Measurements from ENCODE around the gene PRKCG.
"Not testable (repeated sequence)": the region's sequence is repeated elsewhere in the genome, so short reads cannot be mapped to it uniquely, and the experiment has no call there.

Gene PRKCG

DNA sequence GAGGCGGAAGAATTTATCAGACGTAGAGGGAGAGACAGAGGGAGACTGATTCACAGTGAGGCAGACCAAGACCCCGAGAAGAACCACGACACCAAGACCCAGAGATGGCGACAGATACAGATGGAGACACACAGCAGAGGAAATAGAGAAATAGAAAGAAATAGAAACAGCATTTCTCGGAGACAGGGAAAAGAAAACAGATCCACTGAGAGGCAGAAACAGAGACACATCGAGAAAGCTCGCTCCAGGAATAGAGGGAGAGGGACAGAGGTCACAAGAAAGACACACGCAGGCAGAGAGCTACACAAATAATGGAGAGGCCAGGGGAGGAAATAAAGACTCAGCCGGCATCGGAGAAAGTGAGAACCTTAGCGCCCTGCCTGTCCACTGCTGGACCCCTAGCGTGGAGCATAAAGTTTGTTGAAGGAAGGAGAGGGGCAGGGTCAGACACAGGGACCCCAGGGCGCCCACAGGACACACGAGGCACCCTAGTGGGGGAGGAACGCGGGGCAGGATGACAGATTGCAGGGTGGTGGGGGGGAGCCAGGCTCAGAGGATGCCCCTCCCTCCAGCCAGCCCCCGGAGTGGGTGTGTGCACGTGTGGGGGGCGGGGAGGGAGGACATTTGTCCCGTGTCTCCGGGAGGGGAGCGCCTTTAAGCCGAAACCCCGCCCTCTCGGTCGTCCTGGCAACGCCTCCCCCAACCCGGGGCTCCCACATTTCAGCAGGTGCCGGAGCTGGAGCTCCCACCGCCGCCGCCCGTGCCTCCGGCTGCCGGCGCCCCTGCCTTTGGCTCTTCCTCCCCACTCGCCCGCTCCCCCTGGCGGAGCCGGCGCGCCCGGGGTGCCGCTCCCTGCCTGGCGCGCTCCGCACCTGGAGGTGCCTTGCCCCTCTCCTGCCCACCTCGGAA lies at the start of gene PRKCG:
Gene PRKCG, plus strand, starts transcription at position 716 of the 909 bp plus-strand sequence. CDS start 298 bp downstream, outside the sequence.
- Histone ChIP-seq H3K4me3 (peak within 1 kb of the TSS; percentile 64), H4K20me1 (peaks cover 7% of the 10 kb centered on the region), H3K36me3 (peaks cover 2% of the 10 kb centered on the region; the same call in 1 of the 2 replicates), H3K9me3 (no peaks in the 10 kb centered on the region), H3K27ac (peak within 1 kb of the TSS; percentile 51), H3K9ac (peak within 1 kb of the TSS; percentile 57), H3K4me1 (peaks cover 79% of the 10 kb centered on the region), H3K27me3 (peaks cover 8% of the 10 kb centered on the region; the same call in 1 of the 2 replicates), H3K4me2 (peak within 1 kb of the TSS; percentile 99)
- no peak for TF ChIP-seq Cebpa-rat (IDR thresholded peaks at IDR 0.05)

GRCh38 chr19:53832861-53833260 lies 49.1 kb upstream of the PRKCG start:
- not testable (repeated sequence) for H4K20me1 ChIP-seq, H3K9ac ChIP-seq, H3K4me2 ChIP-seq, H3K27ac ChIP-seq, H3K36me3 ChIP-seq, H3K9me3 ChIP-seq, H3K4me3 ChIP-seq
- H3K4me1 ChIP-seq = peaks cover 17% of the 10 kb centered on the region
- peaks cover 24% of the 10 kb centered on the region for H3K27me3 ChIP-seq

- H3K4me3 ChIP-seq, H3K27ac ChIP-seq, H3K4me2 ChIP-seq, H3K9me3 ChIP-seq, H3K9ac ChIP-seq, H4K20me1 ChIP-seq, H3K27me3 ChIP-seq, H3K36me3 ChIP-seq: not testable (repeated sequence)
- peaks cover 11% of the 10 kb centered on the region for H3K4me1 ChIP-seq
Measured at GRCh38 chr19:53838446-53838845, 43.6 kb upstream of the PRKCG start.

GRCh38 chr19:53840241-53840640 lies 41.8 kb upstream of the PRKCG start:
- not testable (repeated sequence) for H4K20me1 ChIP-seq, H3K4me3 ChIP-seq, H3K27ac ChIP-seq, H3K27me3 ChIP-seq, H3K36me3 ChIP-seq, H3K9ac ChIP-seq, H3K4me2 ChIP-seq, H3K9me3 ChIP-seq
- peaks cover 11% of the 10 kb centered on the region for H3K4me1 ChIP-seq

DNA sequence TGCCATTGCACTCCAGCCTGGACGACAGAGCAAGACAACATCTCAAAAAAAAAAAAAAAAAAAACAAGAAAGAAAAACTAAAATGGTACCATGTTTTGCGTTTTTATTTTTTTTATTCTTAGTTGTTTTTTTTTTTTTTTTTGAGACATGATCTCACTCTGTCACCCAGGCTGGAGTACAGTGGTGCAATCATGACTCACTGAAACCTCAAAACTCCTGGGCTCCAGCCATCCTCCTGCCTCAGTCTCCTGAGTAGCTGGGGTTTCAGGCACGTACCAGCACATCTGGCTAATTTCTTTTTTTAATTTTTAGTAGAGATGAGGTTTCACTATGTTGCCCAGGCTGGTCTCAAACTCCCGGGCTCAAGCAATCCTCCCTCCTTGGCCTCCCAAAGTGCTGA lies 41.1 kb upstream of the PRKCG start:
- H3K27ac ChIP-seq, H3K4me3 ChIP-seq, H3K4me2 ChIP-seq, H3K9ac ChIP-seq, H4K20me1 ChIP-seq, H3K27me3 ChIP-seq, H3K36me3 ChIP-seq, H3K9me3 ChIP-seq: not testable (repeated sequence)
- peaks cover 11% of the 10 kb centered on the region for H3K4me1 ChIP-seq

- Histone ChIP-seq H3K4me3 (no peak overlapping the region), H3K27me3 (no peaks in the 10 kb centered on the region), H3K9me3 (no peaks in the 10 kb centered on the region), H3K27ac (no peak overlapping the region), H3K4me1 (peaks cover 20% of the 10 kb centered on the region), H3K36me3 (no peaks in the 10 kb centered on the region), H3K4me2 (no peak overlapping the region), H4K20me1 (no peaks in the 10 kb centered on the region), H3K9ac (no peak overlapping the region)
- peak; percentile 55; the same call in 1 of the 2 replicates for TF ChIP-seq Cebpa-rat (IDR thresholded peaks at IDR 0.05)
Measured at GRCh38 chr19:53844849-53845246, 37.1 kb upstream of the PRKCG start.

DNA sequence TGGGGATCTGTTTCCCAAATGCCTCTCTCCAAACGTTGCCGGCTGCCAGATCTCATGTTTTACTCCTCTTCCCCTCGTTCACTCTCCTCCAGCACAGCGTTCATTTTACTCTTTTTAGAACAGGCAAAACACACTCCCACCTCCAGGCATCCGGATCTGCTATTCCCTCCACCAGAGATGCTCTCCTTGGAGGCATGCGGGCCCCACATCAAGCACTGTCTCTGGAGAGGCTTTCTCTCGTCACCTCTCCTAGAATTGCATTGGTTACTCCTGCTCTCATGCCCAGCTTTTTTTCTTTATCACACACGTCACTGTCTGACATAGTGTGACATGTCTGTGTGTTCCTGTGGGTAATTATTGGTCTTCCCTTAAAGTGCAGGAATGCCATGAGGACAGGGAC lies 34.4 kb upstream of the PRKCG start:
- Histone ChIP-seq H3K27me3 (no peaks in the 10 kb centered on the region), H3K9me3 (no peaks in the 10 kb centered on the region), H3K9ac (no peak overlapping the region), H3K36me3 (no peaks in the 10 kb centered on the region), H3K4me3 (no peak overlapping the region), H4K20me1 (no peaks in the 10 kb centered on the region), H3K4me2 (no peak overlapping the region), H3K4me1 (peaks cover 29% of the 10 kb centered on the region), H3K27ac (no peak overlapping the region)
- TF ChIP-seq Cebpa-rat (IDR thresholded peaks at IDR 0.05) = no peak

DNA sequence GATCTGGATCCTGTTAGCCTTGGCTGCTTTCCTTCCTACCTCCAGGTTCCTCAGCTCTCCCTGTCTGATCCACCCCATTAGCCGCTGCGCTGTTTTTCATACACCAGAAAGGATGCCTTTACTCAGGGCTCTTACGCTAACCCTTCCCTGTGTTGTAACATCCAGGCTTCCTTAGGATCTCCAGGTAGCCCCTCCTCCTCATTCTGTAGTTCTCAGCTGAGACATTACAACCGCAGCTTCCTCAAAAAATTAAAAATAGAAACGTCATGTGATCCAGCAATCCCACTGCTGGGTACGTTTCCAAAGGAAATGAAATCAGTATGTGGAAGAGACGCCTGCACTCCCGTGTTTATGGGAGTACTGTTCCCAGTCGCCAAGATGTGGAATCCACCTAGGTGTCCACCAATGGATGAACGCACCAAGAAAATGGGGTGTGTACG lies 32.7 kb upstream of the PRKCG start:
- Histone ChIP-seq H3K4me3 (no peak overlapping the region), H3K9ac (no peak overlapping the region), H4K20me1 (no peaks in the 10 kb centered on the region), H3K36me3 (no peaks in the 10 kb centered on the region), H3K27ac (no peak overlapping the region), H3K4me2 (peak overlapping the region; percentile 37), H3K9me3 (no peaks in the 10 kb centered on the region), H3K27me3 (no peaks in the 10 kb centered on the region), H3K4me1 (peaks cover 44% of the 10 kb centered on the region)
- no peak for TF ChIP-seq Cebpa-rat (IDR thresholded peaks at IDR 0.05)

- peak overlapping the region; percentile 39 for H3K27ac ChIP-seq
- H3K9me3 ChIP-seq = no peaks in the 10 kb centered on the region
- TF ChIP-seq Cebpa-rat (IDR thresholded peaks at IDR 0.05) = no peak
- no peaks in the 10 kb centered on the region for H3K36me3 ChIP-seq
- H4K20me1 ChIP-seq = no peaks in the 10 kb centered on the region
- no peaks in the 10 kb centered on the region for H3K27me3 ChIP-seq
- H3K4me3 ChIP-seq = no peak overlapping the region
- peak overlapping the region; percentile 60 for H3K4me2 ChIP-seq
- peaks cover 48% of the 10 kb centered on the region for H3K4me1 ChIP-seq
- peak overlapping the region; percentile 53; the same call in 1 of the 2 replicates for H3K9ac ChIP-seq
Measured at GRCh38 chr19:53853707-53854106, 28.3 kb upstream of the PRKCG start.

DNA sequence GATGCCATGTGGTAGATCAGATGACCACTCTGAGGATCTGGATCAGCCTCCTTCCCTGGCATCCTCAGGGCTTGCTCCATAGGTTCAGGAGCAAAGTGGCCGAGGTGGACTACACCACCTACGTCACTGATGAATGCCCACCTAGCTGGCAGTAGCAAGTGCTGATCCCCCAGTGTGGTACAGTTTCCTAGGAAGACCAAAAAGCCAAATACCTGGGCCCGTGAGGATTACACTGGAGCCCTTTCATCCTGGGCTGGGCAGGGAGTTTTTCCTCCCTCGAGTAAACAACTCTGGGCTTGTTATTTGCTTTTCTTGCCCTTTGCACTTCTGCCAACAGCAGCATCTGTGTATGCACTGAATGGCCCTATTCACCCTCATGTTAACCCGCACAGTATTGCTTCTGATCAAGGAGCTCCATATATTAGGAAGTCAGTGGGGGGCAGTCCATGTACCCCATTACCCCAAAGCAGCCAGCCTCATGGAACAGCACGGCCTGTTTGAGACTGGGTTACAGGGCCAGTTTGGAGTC lies 17.6 kb upstream of the PRKCG start:
- Histone ChIP-seq H3K27me3 (no peaks in the 10 kb centered on the region), H3K4me3 (no peak overlapping the region), H3K4me1 (peaks cover 35% of the 10 kb centered on the region), H4K20me1 (peaks cover 9% of the 10 kb centered on the region; the same call in 1 of the 2 replicates), H3K36me3 (no peaks in the 10 kb centered on the region), H3K4me2 (no peak overlapping the region), H3K27ac (no peak overlapping the region), H3K9me3 (no peaks in the 10 kb centered on the region), H3K9ac (no peak overlapping the region)
- TF ChIP-seq Cebpa-rat (IDR thresholded peaks at IDR 0.05) = no peak

Measured in BLaER1 (cell line).